G401 (cell line): ENCODE measurements around the gene MIR17HG. TPM values are rescaled to one million over a fixed set of nuclear protein-coding genes. Genes with fewer than 3 reads are reported as not detected.
"Not testable (repeated sequence)": the region's sequence is repeated elsewhere in the genome, so short reads cannot be mapped to it uniquely, and the experiment has no call there.

Source experiments
- DNase-seq: peaks from one replicate; pipeline ENCODE4 v3.0.0-alpha.2; 2015; ENCODE audit warnings: low spot score
- in situ Hi-C: cut with HindIII; loops from 2 replicates; pipeline ENCODE4 v1.10.0; 2016; ENCODE audit warnings: low sequenced_read_pairs, mixed read lengths
- total RNA-seq: library from RNA; depleted of rRNA; stranded (reverse); fragments of >200 nt; shearing (Covaris generic); gene quantifications from 2 replicates; pipeline ENCODE4 v1.2.3, GENCODE V29; 2014; rRNA removed

The MIR17HG gene
- total RNA-seq = 6.6 and 7.8 TPM in 2 replicates

GRCh38 chr13:91347202-91347995 is at the start of gene MIR17HG:
Gene MIR17HG, plus strand, starts transcription at chr13:91347687.
- in situ Hi-C loops = no loop called here

GRCh38 chr13:91298060-91298459 is 49.4 kb upstream of the MIR17HG start:
- in situ Hi-C loops = no loop called here

More at GRCh38 chr13:91347202-91347995, at the start of gene MIR17HG:
- peak; percentile 49 for DNase-seq

DNA sequence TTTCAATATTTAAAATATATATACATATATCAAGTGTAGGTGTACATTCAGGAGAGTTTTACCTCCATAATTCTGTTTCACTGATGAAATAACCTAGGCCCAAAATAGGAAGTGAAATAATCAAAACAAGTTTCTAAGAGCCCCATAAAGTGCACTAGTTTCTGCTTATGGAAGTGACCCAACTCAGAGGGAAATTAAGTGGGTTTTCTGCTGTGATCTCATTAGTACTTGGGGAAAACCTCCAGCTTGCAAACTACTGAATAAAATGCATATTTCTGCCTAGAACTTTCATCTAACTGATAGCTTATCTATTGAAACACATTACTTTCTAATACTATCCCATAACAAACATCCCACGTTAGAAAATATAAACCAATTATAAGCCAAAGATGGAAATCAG is 45.4 kb upstream of the MIR17HG start:
- in situ Hi-C loops = no loop called here

More at GRCh38 chr13:91298060-91298459, 49.4 kb upstream of the MIR17HG start:
- DNase-seq = no peak

GRCh38 chr13:91303031-91303430 is 44.5 kb upstream of the MIR17HG start:
- in situ Hi-C loops = no loop called here
- DNase-seq = no peak

More for the DNA sequence above, 45.4 kb upstream of the MIR17HG start:
- DNase-seq = no peak

GRCh38 chr13:91304741-91305140 is 42.7 kb upstream of the MIR17HG start:
- no peak for DNase-seq
- in situ Hi-C loops = no loop called here

GRCh38 chr13:91305652-91306051 is 41.8 kb upstream of the MIR17HG start:
- DNase-seq = no peak
- in situ Hi-C loops = no loop called here

GRCh38 chr13:91307887-91308286 is 39.6 kb upstream of the MIR17HG start:
- in situ Hi-C loops = no loop called here

GRCh38 chr13:91308299-91308698 is 39.2 kb upstream of the MIR17HG start:
- in situ Hi-C loops = no loop called here
- no peak for DNase-seq

More at GRCh38 chr13:91307887-91308286, 39.6 kb upstream of the MIR17HG start:
- no peak for DNase-seq

- no peak for DNase-seq
- in situ Hi-C loops = no loop called here
Measured at GRCh38 chr13:91311491-91311890, 36.0 kb upstream of the MIR17HG start.

DNA sequence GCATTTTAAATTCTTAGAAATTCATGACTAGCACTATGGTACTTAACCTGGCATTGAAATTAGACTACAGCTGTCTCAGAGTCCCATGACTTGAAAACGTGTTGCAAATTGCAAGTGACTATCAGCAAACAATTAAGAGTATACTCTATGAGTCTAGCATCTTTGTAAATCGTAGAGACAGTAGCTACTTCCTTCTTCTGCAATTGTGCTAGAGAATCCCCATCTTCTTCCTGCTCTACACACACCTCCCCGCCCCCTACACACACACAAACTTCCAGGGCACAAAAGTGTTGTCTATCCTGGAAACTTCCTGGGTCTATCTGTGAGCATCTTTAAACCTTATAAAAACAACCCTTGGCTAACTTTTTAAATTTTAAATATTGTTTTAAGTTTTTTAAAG is 35.2 kb upstream of the MIR17HG start:
- in situ Hi-C loops = no loop called here
- DNase-seq = no peak

- in situ Hi-C loops = no loop called here
- peak; percentile 31 for DNase-seq
Measured at GRCh38 chr13:91313103-91313502, 34.4 kb upstream of the MIR17HG start.

DNA sequence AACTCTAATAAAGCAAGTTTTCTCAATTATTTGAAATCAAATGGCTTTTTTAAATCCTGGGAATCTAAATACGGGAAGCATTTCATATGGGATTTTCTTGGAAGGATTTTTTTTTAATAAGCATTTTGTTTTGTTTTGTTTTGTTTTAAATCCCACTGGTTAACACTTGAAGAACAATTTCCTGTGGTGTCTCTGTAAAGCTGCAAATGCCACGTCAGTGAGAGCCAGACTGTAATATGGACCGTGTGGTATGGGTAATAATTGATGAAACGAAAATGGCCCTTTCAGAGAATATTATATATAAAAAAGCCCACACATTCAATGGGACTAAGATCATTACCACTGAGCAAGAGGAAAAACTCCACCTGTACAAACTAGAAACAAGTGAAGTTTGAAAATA is 33.9 kb upstream of the MIR17HG start:
- in situ Hi-C loops = no loop called here
- no peak for DNase-seq

GRCh38 chr13:91314888-91315287 is 32.6 kb upstream of the MIR17HG start:
- in situ Hi-C loops = no loop called here
- DNase-seq = no peak

GRCh38 chr13:91318886-91319285 is 28.6 kb upstream of the MIR17HG start:
- DNase-seq = no peak
- in situ Hi-C loops = no loop called here

DNA sequence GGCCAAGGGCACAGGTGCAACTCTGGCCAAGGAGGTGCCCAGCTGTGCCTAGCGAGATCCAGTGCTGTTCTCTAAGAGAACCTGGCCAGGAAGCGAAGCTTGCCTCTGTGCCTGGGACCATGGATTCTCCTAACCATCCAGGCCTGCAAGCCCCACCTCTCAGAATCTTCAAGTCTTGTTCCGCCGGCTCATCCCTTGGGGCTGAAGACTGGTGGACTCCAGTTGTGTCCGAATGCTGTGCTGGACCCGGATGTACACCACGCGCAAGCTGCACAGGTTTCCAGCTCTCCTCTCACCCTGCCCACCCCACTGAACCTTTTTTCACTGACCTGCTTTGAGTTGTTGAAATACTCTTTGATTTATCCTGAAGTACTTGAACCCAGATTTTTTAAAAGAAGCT is 27.5 kb upstream of the MIR17HG start:
- in situ Hi-C loops = no loop called here

DNA sequence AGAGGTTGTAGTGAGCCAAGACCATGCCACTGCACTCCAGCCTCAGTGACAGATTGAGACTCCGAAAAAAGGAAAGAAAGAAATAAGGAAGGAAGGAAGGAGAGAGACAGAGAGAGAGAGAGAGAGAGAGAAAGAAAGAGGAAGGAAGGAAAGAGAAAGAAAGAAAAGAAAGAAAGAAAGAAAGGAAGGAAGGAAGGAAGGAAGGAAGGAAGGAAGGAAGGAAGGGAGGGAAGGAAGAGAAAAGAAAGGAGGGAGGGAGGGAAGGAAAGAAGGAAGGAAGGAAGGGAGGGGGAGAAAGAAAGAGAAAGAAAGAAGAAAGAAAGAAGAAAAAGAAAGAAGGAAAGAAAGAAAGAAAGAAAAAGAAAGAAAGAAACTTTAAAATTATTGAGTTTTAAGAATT is 26.5 kb upstream of the MIR17HG start:
- in situ Hi-C loops, DNase-seq: not testable (repeated sequence)

More for the DNA sequence above, 27.5 kb upstream of the MIR17HG start:
- no peak for DNase-seq

DNA sequence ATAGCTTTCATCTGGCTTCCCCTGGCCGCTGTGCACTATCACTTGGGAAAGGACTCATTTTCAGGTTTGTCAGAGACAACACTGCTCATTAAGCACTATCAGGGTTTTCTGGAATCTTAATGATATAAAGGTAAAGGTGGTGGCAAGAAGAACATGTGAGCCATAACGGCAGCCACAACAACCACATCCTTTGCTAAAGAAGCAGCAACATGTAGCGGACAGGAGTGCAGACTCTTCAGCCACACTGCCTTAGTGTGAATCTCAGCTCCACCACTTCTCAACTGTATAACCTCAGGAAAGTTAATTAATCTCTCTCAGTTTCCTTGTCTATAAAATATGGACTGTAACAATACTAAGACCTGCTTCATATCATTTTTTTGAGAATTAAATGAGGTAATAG is 24.1 kb upstream of the MIR17HG start:
- no peak for DNase-seq
- in situ Hi-C loops = no loop called here

GRCh38 chr13:91326146-91326545 is 21.3 kb upstream of the MIR17HG start:
- no peak for DNase-seq
- in situ Hi-C loops = no loop called here

GRCh38 chr13:91328726-91329125 is 18.8 kb upstream of the MIR17HG start:
- in situ Hi-C loops = no loop called here
- DNase-seq = no peak

DNA sequence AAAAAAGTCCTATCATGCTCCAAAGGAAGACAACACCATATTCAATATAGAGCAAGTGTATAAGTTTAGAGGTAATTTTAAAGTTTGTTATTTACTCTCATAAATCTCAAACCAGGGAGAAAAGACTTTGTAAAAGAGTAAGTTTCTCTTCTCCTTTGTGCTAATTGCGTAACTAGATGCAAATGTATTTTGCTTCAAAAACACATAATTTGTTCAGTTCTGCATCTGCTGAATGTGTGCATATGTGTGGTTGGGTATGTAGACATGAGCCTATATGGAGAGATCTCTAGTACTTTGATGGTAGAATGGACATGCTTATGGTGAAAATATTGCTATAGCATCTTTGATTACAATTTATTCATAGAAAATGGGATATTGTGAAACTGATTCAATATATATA is 17.8 kb upstream of the MIR17HG start:
- in situ Hi-C loops = no loop called here
- DNase-seq = no peak
